CD4-positive, alpha-beta T cell treated with Interleukin-4 for 1 hour (primary cell): ENCODE results near the gene ZFR2.
"Not testable (repeated sequence)": the region's sequence is repeated elsewhere in the genome, so short reads cannot be mapped to it uniquely, and the experiment has no call there.

Source experiments
- DNase-seq, 2 donors: peaks; one replicate each; pipeline ENCODE4 v3.0.0-alpha.2; 2020 to 2022

ZFR2 gene

DNA sequence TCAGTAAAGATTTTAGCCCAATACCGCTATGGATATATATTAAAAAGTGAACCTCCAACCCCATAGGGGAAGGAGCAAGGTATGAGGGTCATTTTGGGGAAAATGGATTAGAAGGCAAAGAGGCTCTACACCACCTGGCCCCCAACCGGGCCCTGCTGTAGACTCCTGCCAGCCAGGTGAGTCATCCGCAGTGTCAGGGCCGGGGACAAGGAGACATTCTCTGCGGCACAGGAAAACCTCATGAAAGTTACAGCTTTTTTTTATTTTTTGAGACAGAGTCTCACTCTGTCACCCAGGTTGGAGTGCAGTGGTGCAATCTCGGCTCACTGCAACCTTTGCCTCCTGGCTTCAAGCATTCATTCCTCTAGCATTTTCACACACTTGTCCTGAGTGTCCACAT lies 32.0 kb downstream of the ZFR2 start:
- DNase-seq: peak in 1 of 2 donors; percentile 12

- no peak for DNase-seq
Measured at GRCh38 chr19:3835055-3835435, 33.8 kb downstream of the ZFR2 start.

DNA sequence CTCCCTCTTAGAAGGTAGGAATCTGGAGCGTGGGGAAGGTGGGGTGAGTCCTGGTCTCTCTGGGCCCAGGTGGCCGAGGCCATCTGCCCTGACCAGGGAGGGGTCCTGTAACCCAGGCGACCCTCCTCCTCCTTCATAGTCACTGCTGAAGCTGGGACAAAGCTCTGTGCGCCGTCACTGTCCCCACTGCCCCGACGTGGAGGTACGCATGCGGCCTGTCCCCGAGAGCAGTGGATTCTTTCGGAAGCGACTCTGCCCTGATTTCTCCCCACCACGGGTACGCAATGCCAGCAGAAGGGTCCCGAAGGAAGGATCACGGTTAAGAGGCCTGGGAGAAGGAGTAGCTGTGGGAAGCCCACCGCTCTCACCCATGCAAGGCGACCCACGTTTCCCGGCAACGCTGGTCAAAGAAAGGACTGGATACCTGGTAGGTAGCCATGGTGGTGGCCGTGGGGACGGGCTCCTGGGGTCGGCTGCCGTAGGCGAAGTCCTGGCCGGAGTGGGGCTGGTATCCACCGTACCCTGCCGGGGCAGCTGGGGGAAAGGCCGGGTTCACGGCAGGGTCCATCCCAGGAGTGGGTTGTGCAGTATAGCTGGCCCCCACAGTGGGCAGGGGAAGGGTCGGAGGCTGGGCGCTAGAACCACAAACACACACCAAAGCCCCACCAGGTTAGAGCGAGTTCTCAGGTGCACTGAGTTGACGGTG lies 34.3 kb downstream of the ZFR2 start:
- no peak for DNase-seq

DNA sequence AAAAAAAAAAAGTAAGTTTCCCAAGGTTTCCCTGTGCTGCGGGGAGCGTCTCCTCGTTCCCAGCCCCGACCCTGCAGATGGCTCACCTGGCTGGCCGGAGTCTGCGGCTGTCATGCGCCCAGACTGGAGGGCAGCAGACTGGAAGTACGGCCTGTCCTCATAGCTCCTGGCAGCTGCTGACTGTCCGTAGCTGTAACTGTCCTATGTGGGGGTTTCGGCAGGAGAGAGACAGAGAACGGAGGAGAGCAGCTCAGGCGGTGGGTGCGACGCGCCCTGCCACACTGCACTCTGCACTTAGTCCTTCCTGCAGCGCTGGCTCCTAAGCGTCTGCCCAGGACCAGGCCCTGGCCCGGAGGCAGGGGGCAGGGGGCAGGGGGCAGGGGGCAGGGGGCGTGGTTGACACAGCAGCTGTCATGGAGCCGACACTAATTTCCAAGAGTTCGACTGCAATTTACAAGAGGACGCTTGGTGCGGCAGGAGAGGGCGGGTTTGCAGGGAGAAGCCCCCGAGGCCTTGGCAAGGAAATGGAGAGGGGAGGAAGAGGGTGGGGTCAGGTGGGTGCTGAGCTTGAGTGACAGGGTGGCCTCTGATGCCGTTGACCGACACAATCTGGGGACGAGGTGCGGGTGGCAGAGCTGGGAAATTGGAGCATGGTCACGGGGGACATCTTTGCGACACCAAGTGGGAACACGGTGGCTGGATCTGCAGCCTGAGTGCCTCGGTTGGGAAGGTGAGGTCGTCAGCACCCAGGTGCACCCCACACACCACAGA lies 35.1 kb downstream of the ZFR2 start:
- DNase-seq: no peak

DNA sequence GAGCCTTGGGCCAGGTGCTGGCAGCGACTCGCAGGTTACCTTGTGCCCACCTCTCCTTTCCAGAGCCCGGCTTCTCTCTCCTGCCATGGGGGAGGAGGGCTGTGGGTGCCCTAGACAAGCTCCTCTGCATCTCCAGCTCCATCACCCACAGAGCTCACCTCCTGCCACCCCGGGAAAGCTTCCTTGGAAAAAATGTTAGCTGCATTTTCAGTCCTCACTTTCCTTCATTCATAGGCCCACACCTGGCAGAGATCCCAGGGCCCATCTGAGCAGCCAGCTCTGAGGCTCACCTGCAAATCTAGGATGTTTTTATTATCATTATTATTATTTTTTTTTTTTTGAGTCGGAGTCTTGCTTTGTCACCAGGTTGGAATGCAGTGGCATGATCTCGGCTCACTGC lies 36.8 kb downstream of the ZFR2 start:
- no peak for DNase-seq

GRCh38 chr19:3831601-3832000 lies 37.2 kb downstream of the ZFR2 start:
- no peak for DNase-seq

- no peak for DNase-seq
Measured at GRCh38 chr19:3830621-3831589, 37.9 kb downstream of the ZFR2 start.

- no peak for DNase-seq
Measured at GRCh38 chr19:3827306-3827705, 41.5 kb downstream of the ZFR2 start.

- no peak for DNase-seq
Measured at GRCh38 chr19:3826163-3826562, 42.7 kb downstream of the ZFR2 start.

DNA sequence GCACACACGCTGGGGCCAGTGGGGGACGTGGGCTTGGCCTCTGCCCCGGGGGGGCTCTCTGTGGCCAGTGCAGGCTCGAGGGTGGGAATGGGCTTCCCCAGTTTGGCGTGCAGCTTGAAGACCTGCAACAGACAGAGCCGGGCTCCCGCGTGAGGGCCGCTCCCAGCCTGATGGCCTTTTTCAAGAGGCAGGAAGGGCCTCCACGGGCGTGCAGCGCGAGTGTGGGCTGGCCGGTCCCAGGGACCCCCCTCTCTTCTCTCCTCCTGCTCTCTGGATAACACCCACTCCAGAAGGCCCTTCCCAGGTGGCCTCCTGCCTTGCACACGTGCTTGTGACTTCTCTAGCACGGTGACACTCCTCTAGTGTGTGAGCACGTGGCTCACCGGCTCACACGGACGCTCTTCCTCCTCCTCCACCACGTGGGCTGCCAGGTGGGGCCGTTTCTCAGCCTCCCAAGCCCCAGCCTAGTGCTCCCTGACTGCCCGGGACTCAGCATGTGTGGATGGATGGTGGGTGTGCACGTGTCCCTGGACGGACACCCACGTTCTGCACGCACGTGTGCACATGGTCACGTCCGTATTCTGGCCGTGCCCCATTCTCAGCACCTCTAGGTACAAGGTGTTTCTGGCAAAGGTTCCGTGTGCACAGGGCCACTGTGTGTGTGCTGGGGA lies 43.4 kb downstream of the ZFR2 start:
- DNase-seq: no peak

DNA sequence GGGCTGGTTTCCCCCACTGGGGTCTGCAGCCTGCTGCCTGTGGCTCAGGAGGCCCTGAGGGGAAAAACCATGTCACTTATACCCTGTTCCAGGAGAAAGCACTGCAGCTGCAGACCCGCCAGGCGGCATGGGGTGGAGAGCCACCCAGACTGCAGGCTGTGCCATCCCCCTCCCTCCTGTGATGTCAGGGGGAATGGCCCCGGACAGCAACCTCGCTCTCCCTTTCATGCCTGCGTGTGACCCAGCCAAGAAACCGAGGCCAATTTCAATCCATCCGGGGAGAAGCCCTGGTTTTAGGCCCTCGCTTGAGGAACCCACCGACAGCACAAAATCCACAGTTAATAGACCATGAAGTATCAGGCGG lies 45.5 kb downstream of the ZFR2 start:
- DNase-seq: no peak

DNA sequence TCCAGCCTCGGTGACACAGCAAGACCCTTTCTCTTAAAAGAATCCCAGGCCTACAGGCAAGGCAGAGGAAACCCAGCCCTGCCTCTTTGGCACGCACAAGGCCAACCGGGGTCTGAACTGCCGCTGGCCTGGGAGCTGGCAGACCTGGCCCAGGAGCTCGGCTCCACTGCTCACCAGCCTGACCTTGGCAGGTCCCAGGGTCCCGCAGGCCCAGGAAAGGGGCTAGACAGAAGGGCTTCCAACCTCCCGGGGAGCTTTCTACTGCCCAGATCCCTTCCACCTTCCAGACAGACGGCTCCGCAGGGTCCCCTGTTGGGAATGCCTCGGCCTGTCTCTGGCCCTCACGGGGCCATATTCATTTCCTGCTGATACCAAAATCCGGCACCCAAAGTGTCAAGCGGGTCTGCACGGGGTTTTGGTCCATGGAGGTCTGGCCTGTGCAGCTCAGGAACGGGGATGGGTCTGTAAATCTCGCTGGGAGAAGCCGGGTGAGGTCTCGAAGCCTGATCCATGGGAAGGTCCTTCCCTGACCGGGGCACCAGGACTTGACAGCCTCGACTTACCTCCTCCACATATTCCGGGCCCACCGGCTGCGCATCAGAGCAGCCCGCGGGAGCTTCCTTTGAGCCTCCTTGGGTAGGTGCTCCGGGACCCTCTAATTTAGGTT lies 46.0 kb downstream of the ZFR2 start:
- DNase-seq: no peak

GRCh38 chr19:3821857-3822364 lies 46.9 kb downstream of the ZFR2 start:
- DNase-seq: peak; percentile 89 to 90

DNA sequence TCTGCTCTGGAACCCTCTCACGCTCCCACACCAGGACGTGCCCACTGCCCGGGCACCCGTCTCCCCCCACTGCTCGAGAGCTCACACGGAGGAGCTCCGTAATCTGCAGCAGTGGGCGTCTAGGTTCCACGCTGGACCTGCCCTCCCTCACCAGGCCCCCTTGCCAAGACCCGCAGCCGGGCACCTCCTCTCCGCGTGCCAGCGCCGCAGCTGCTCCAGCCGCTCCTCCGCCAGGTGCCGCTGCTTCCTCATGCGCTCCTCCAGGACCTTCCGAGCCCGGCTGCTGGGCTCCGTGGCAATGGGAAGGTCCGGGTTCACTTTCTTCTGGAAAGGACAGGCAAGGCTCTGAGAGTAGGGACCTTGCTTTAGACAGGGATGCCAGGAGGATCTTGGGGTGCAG lies 47.7 kb downstream of the ZFR2 start:
- DNase-seq: no peak

- no peak for DNase-seq
Measured at GRCh38 chr19:3819989-3820388, 48.8 kb downstream of the ZFR2 start.

DNA sequence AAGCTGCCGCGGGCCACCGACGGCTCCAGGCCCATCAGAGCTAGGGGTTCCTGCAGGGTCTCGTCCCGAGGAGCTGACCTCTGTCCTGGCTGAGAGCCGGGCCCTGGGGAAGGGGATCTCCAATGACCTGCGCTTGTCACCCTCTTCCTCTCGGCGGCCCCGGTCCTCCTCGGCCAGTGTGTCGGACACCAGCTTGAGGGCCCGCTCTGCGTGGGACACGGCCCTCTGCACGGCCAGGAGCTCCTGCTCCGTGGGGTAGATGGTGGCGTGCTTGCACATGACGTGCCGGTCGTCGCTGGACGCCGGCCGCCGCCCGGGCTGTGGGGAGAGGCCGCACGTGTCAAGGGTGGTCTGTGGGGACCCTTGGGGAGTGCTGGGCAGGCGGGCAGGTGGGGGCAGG lies 49.9 kb downstream of the ZFR2 start:
- DNase-seq: no peak

DNA sequence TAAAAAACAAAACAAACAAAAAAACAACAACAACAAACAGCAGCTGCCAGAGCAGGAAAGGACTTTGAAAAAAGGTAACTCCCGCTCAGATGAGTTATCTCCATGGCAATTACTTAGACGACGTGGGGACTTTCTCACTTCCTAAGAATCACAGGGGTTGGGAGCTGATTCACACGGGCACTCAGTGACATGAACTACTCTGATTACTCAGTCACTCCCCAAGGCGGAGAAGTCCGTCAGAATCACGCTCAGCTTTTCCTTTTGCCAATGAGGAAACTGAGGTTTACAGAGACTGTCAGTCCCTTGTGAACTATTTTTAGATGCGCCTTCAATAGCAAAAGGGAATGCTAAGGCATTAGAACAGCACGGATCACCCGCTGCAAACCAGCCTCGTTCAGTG lies 50.4 kb downstream of the ZFR2 start:
- peak; percentile 42 to 52 for DNase-seq

- DNase-seq: no peak
Measured at GRCh38 chr19:3817761-3818160, 51.1 kb downstream of the ZFR2 start.

- no peak for DNase-seq
Measured at GRCh38 chr19:3816566-3817218, 52.1 kb downstream of the ZFR2 start.

DNA sequence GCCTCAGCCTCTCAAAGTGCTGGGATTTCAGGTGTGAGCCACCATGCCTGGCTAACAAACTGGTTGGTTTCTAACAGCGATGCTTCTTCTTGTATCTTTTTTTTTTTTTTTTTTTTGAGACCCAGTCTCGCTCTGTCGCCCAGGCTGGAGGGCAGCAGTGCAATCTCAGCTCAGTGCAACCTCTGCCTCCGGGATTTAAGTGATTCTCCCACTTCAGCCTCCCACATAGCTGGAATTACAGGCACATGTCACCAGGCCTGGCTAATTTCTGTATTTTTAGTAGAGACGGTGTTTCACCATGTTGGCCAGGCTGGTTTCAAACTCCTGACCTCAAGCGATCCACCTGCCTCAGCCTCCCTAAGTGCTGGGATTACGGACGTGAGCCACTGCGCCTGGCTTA lies 52.7 kb downstream of the ZFR2 start:
- DNase-seq: not testable (repeated sequence)

GRCh38 chr19:3814648-3815047 lies 54.2 kb downstream of the ZFR2 start:
- DNase-seq: no peak
